H1 (cell line): ENCODE data around the gene RHOV.

Experiments
- BACH1 ChIP-seq: IDR thresholded peaks from 2 replicates; pipeline ENCODE4 v1.6.1; 2012; ENCODE audit warnings: low read length, improper control_type of control experiment
- CBX5 ChIP-seq: fragments of 300-800, 300-1000 bp; sonication (generic); IDR thresholded peaks from 2 replicates; pipeline ENCODE4 v1.7.1; 2016; ENCODE audit warnings: antibody characterized with exemption, low read length, low read depth
- CHD2 ChIP-seq: IDR thresholded peaks from 2 replicates; pipeline ENCODE4 v1.6.1; 2012; ENCODE audit warnings: low read length, improper control_type of control experiment
- CTCF ChIP-seq, 3 experiments: IDR thresholded peaks; 1 replicate in 2 of 3; 2 replicates in 1 of 3; pipeline versions ENCODE4 v1.5.1 to v1.6.1; 2011; ENCODE audit warnings: low read length in 3 of 3, mild to moderate bottlenecking in 3 of 3, inconsistent platforms in 2 of 3, low read depth in 1 of 3, moderate library complexity in 1 of 3; ENCODE audit not compliant: insufficient read depth in 1 of 3; ENCODE audit errors: control extremely low read depth in 1 of 3
- HDAC2 ChIP-seq, 2 experiments: fragments of 300-600 bp in 1 of 2; sonication (generic) in 1 of 2; IDR thresholded peaks; 2 replicates each; pipeline ENCODE4 v1.6.1; 2011 to 2012; ENCODE audit warnings: low read depth in 2 of 2, low read length in 2 of 2, mild to moderate bottlenecking in 2 of 2, moderate library complexity in 2 of 2, borderline replicate concordance in 1 of 2, inconsistent platforms in 1 of 2
- MAFK ChIP-seq: IDR thresholded peaks from 2 replicates; pipeline ENCODE4 v1.6.1; 2012; ENCODE audit warnings: low read depth, mild to moderate bottlenecking, improper control_type of control experiment, low read length
- SIN3A ChIP-seq, 2 experiments: IDR thresholded peaks in 1 of 2; conservative IDR thresholded peaks in 1 of 2; 2 replicates each; pipeline ENCODE4 v1.6.1; 2011 to 2012; ENCODE audit warnings: low read length in 2 of 2, improper control_type of control experiment in 1 of 2, low read depth in 1 of 2, mild to moderate bottlenecking in 1 of 2
- TAF1 ChIP-seq: IDR thresholded peaks from 2 replicates; pipeline ENCODE4 v1.6.1; 2011; ENCODE audit warnings: mild to moderate bottlenecking, low read depth, low read length
- USF2 ChIP-seq: IDR thresholded peaks from 2 replicates; pipeline ENCODE4 v1.6.1; 2011; ENCODE audit warnings: low read length, improper control_type of control experiment
- ZNF274 ChIP-seq: IDR thresholded peaks from 2 replicates; pipeline ENCODE4 v1.7.0; 2012; ENCODE audit warnings: low read length, borderline replicate concordance; ENCODE audit errors: extremely low read depth

GRCh38 chr15:40867199-40867598 lies 6.8 kb downstream of the RHOV start:
- TF ChIP-seq SIN3A (conservative IDR thresholded peaks at IDR 0.05 in 1 of 2, IDR thresholded peaks at IDR 0.05 in 1 of 2; ENCODE audit: low read depth in 1 of 2, low read length in 2 of 2) (no peak), CHD2 (no peak), TAF1 (no peak), BACH1 (no peak), MAFK (no peak), HDAC2 (IDR thresholded peaks at IDR 0.05; ENCODE audit: borderline replicate concordance in 1 of 2, low read depth in 2 of 2, low read length in 2 of 2) (no peak), CTCF (IDR thresholded peaks at IDR 0.05; ENCODE audit: control extremely low read depth in 1 of 3, insufficient read depth in 1 of 3, low read depth in 1 of 3, low read length in 3 of 3) (no peak), USF2 (no peak), CBX5 (no peak), ZNF274 (no peak)
